Activated naive CD4-positive, alpha-beta T cell treated with anti-CD3 and anti-CD28 coated beads, Interleukin-2, amount 10 ng/mL, durations not matched to agents 5 hours and 36 hours (primary cell): ENCODE results near the gene OR10G8. TPM values are rescaled to one million over a fixed set of nuclear protein-coding genes. Genes with fewer than 3 reads are reported as not detected.

Experiments used
- total RNA-seq, 2 experiments: library from RNA; stranded (reverse); gene quantifications; one replicate each; pipeline ENCODE4 v1.2.3, GENCODE V29; 2021

OR10G8 gene
- not detected for total RNA-seq

GRCh38 chr11:124026498-124026897, at the start of gene OR10G8:
Gene OR10G8 (plus strand): TSS chr11:124026798. CDS start chr11:124029623, 2,825 bp downstream.

GRCh38 chr11:123977731-123978347, 48.8 kb upstream of the OR10G8 start, which contains the start of gene OR10S1:
Gene OR10S1 (minus strand): TSS chr11:123977781. CDS start chr11:123977664, 117 bp downstream.

GRCh38 chr11:123995119-123995518, 31.5 kb upstream of the OR10G8 start, which contains the start of gene OR10G6:
Gene OR10G6 (minus strand): TSS chr11:123995161. CDS start chr11:123995161, 0 bp downstream.

GRCh38 chr11:124012697-124013096, 13.9 kb upstream of the OR10G8 start, which contains the start of gene OR10G4:
Gene OR10G4 (plus strand): TSS chr11:124012997. CDS start chr11:124015575, 2,578 bp downstream.

GRCh38 chr11:124041254-124041653, 14.7 kb downstream of the OR10G8 start, which contains the start of gene OR10G7:
Gene OR10G7 (minus strand): TSS chr11:124041325. CDS start chr11:124039001, 2,324 bp downstream.

Other genes starting within 250 kb of the OR10G8 start
- not detected for gene OR6M1, start 220.4 kb upstream of the OR10G8 start, total RNA-seq
- gene TMEM225, start 141.1 kb upstream of the OR10G8 start, total RNA-seq = not detected
- not detected for gene OR8D4, start 124.6 kb upstream of the OR10G8 start, total RNA-seq
- not detected for gene OR4D5, start 87.2 kb upstream of the OR10G8 start, total RNA-seq
- not detected for gene OR6T1, start 83.0 kb upstream of the OR10G8 start, total RNA-seq
- not detected for gene OR10S1, start 49.0 kb upstream of the OR10G8 start, total RNA-seq
- not detected for gene OR10G6, start 31.6 kb upstream of the OR10G8 start, total RNA-seq
- not detected for gene OR10G4, start 13.8 kb upstream of the OR10G8 start, total RNA-seq
- gene OR10G9, start 3.8 kb upstream of the OR10G8 start, total RNA-seq = not detected
- gene OR10G7, start 14.5 kb downstream of the OR10G8 start, total RNA-seq = not detected
- 1 to 10 TPM; 6.5 to 6.8 TPM for gene VWA5A, start 88.7 kb downstream of the OR10G8 start, total RNA-seq
- gene OR10D3, start 156.5 kb downstream of the OR10G8 start, total RNA-seq = not detected
- not detected for gene OR8G1, start 214.3 kb downstream of the OR10G8 start, total RNA-seq
- gene OR8G5, start 229.6 kb downstream of the OR10G8 start, total RNA-seq = not detected